ENCODE measurements around the gene CC2D2A.

DNA sequence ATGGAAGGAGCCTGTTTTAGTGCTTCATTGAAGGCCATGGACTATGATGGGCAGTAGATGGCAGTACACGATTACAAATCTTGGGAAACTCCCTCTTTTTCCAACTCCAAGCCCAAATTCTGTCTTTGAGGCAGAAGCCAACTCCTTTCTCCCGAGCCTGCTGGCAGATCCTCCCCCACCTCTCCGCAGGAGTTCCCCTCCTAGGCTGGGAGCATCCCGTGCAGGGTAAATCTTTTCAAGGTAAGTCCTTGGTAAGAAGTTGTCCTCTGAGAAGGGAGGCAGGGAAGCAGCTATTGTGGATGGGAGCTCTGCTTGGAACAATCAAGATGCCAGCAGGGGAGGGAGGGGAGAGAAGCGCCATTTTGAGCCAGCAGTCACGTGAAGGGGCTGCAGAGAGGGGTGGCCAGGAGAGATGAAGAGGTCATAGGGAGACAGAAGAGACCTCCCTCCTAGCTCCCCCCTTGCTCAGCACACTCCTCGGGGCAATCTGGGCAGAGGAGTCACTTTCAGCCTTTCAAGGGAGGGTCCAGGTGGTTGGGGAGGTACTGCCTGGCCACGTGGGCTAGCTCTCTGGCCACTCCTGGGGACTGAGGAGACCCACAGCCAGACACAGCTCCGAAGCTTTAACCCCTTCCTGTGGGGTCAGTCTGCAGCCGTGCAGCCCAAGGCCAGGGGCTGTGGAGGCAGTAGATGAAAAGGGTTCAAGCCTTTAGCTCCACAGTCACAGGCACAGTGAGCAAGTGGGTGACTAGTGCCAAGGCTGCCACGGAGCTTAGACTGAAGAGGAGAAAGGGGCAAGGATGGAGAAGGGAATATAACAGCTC, 9.6 kb downstream of the CC2D2A start:
- TF ChIP-seq, protein P1, sequence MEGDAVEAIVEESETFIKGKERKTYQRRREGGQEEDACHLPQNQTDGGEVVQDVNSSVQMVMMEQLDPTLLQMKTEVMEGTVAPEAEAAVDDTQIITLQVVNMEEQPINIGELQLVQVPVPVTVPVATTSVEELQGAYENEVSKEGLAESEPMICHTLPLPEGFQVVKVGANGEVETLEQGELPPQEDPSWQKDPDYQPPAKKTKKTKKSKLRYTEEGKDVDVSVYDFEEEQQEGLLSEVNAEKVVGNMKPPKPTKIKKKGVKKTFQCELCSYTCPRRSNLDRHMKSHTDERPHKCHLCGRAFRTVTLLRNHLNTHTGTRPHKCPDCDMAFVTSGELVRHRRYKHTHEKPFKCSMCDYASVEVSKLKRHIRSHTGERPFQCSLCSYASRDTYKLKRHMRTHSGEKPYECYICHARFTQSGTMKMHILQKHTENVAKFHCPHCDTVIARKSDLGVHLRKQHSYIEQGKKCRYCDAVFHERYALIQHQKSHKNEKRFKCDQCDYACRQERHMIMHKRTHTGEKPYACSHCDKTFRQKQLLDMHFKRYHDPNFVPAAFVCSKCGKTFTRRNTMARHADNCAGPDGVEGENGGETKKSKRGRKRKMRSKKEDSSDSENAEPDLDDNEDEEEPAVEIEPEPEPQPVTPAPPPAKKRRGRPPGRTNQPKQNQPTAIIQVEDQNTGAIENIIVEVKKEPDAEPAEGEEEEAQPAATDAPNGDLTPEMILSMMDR (IDR thresholded peaks at IDR 0.05; ENCODE audit: low read depth, low read length, poor library complexity, severe bottlenecking): peak; percentile 64
- TF ChIP-seq EZH2phosphoT487 (IDR thresholded peaks at IDR 0.05; ENCODE audit: borderline replicate concordance, low read length): no peak

All from DOHH2 (cell line).